ENCODE data around the gene TP53BP1. TPM values are rescaled to one million over a fixed set of nuclear protein-coding genes. Genes with fewer than 3 reads are reported as not detected.
A peak's percentile ranks its signal among the peaks of the same experiment; 100 is the strongest.

The TP53BP1 gene
- total and polyA plus RNA-seq, 2 of the 13 experiments (the other 11 are each of a cell fraction or from before 2014, with no cell fraction given) = 17.1 to 17.4 TPM

DNA sequence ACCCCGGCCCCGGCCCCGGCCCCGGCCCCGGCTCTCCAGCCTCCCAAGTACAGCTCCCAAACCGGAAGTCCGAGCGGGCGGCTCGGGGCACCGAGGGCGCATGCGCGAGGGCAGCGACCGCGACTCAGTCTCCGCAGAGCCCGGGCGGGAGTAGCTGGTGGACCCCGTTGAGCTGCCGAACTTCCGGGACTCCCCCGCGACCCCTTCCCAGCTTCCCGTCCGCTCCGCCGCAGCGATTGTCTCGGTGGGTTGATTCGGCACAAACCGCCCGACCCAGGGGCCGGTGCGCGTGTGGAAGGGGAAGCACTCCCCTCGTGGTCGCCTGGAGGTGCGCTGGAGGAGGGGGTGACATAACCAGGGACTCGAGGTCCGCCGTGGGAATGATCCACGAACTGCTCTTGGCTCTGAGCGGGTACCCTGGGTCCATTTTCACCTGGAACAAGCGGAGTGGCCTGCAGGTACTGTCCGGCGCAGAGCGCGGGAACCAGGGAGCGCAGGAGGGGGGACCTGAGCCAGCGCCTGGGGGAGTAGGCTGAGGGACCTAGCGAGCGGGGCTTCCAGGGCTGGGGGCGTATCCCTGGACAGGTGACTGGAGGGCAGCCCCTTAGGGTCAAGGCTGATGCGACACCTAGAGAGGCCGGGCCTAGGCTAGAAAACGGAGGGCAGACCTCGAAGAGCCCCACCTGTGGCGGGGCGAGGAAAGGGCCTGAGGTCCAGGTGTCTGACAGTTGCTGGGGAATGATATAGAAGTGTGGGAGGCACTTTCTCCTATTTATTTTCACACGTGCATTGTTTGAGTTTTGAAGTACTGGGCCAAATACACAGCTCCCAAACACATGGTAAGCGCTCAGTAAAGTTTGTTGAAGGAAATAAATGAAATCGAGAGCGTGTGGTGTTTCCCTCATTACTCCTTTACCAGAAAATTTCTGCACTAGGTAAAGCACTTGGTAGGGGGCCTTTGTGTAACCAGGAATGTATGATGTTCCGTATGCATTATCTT lies 121.7 kb downstream of the TP53BP1 start, which contains the start of the genes TUBGCP4 and ZSCAN29 (continued):
- TF ChIP-seq RAD21 (CRISPR knock-in tag; IDR thresholded peaks at IDR 0.05) (no peak), AHDC1 (CRISPR knock-in tag; IDR thresholded peaks at IDR 0.05; ENCODE audit: borderline replicate concordance) (0 out of 2 replicates have a peak, but pooled peaks have one; percentile 34), MEIS1 (CRISPR knock-in tag; IDR thresholded peaks at IDR 0.05; ENCODE audit: borderline replicate concordance) (0 out of 2 replicates have a peak, but pooled peaks have one; percentile 48), HCFC1 (IDR thresholded peaks at IDR 0.05; ENCODE audit: low read depth, low read length) (0 out of 2 replicates have a peak, but pooled peaks have one; percentile 22), ZNF644 (CRISPR knock-in tag; IDR thresholded peaks at IDR 0.05; ENCODE audit: low read depth) (no peak), ESRRA (CRISPR knock-in tag; IDR thresholded peaks at IDR 0.05; ENCODE audit: low read depth) (peak; percentile 34; the same call in 1 of the 2 replicates), NRL (CRISPR knock-in tag; IDR thresholded peaks at IDR 0.05; ENCODE audit: borderline replicate concordance) (peak; percentile 79; the same call in 1 of the 2 replicates), ZNF775 (CRISPR knock-in tag; IDR thresholded peaks at IDR 0.05; ENCODE audit: borderline replicate concordance) (peak; percentile 50; the same call in 1 of the 2 replicates), NFIB (CRISPR knock-in tag; IDR thresholded peaks at IDR 0.05; ENCODE audit: borderline replicate concordance) (no peak), CHD2 (IDR thresholded peaks at IDR 0.05; ENCODE audit: low read depth, low read length) (no peak), SRSF1 (optimal IDR thresholded peaks at IDR 0.05; ENCODE audit: low read depth, low read length) (peak; percentile 60), GLI4 (CRISPR knock-in tag; IDR thresholded peaks at IDR 0.05; ENCODE audit: borderline replicate concordance) (peak; percentile 52; the same call in 1 of the 2 replicates), ZNF597 (CRISPR knock-in tag; IDR thresholded peaks at IDR 0.05) (no peak), HNF1B (CRISPR knock-in tag; IDR thresholded peaks at IDR 0.05) (0 out of 2 replicates have a peak, but pooled peaks have one; percentile 15), PAX8 (CRISPR knock-in tag; IDR thresholded peaks at IDR 0.05; ENCODE audit: borderline replicate concordance) (peak; percentile 33; the same call in 1 of the 2 replicates), ZNF572 (CRISPR knock-in tag; IDR thresholded peaks at IDR 0.05) (no peak; the same call in 1 of the 2 replicates)
- TF ChIP-seq, protein P1, sequence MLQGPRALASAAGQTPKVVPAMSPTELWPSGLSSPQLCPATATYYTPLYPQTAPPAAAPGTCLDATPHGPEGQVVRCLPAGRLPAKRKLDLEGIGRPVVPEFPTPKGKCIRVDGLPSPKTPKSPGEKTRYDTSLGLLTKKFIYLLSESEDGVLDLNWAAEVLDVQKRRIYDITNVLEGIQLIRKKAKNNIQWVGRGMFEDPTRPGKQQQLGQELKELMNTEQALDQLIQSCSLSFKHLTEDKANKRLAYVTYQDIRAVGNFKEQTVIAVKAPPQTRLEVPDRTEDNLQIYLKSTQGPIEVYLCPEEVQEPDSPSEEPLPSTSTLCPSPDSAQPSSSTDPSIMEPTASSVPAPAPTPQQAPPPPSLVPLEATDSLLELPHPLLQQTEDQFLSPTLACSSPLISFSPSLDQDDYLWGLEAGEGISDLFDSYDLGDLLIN (CRISPR knock-in tag; IDR thresholded peaks at IDR 0.05; ENCODE audit: borderline replicate concordance) = peak; percentile 59; the same call in 1 of the 2 replicates

Data from HepG2 (cell line).